ENCODE measurements around the gene NUDT22. TPM values are rescaled to one million over a fixed set of nuclear protein-coding genes. Genes with fewer than 3 reads are reported as not detected.

NUDT22 gene
- polyA plus RNA-seq, 2 of the 4 experiments (the other 2 are of a cell fraction): 21.5 to 33.2 TPM

DNA sequence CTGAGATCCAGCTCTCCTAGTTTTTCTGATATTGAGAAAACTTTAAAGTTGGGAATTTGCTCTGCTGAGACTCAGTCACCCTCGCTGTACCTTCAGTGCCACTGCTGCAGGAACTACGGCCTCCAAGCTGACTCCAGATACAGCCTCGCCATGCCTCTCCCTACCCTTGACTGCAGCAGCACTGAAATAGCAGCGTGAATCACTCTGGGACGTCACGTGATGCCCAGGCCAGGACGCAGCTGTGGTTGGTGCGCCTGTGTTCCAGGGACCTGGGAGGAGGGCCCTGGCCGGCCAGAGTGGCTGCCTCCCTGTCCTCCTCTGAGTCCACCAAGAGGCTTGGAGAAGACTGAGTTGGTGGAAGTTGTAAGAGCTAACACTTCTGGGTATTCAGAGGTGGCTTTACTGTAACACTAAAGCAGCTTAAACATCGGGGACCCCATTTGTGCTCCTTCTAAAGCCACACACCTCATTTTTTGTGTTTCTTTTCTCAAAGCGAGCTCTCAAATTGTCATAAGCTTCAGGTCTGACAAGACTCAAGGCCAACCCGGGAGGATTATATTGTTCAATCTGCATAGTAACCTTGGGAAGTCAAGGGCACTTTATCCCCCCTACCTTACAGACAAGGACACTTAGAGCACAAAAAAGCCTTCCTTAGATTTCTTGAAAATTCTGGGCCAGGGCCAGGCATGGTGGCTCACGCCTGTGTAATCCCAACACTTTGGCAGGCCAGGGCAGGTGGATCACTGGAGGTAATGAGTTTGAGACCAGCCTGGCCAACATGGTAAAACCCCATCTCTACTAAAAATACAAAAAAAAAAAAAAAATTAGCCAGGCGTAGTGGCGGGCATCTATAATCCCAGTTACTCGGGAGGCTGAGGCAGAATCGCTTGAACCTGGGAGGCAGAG, 44.3 kb upstream of the NUDT22 start:
- Histone ChIP-seq H3K9me3 (no peaks in the 10 kb centered on the region), H3K27ac (peak overlapping the region; percentile 74 to 82), H3K4me2 (peak overlapping the region; percentile 75), H3K4me1 (peaks cover 29% of the 10 kb centered on the region), H3K4me3 (no peak overlapping the region)
- ChIA-PET CTCF (interaction anchor here (0.7 to 2.5 kb wide), 9 partner anchors 8 to 174 kb away, joined by 3 to 10 read pairs (median 3); partner anchors contain the start of gene MACROD1), POLR2A (interaction anchor here (0.5 to 1.9 kb wide), 6 partner anchors 15 to 90 kb away, joined by 3 to 5 read pairs (median 3); partner anchors contain the start of genes MACROD1, NUDT22 and TRPT1)
- FAIRE-seq: peak; percentile 61
- peak; percentile 87 to 89 for DNase-seq (ENCODE audit: low read depth in 1 of 2, low spot score in 1 of 2)
- peak; percentile 60 to 68 for ATAC-seq
- WGBS (ENCODE audit: missing lambda C conversion rate): 58% methylated on average over 12 of the region's 17 CpGs
- TF ChIP-seq HOXB5 (CRISPR knock-in tag; IDR thresholded peaks at IDR 0.05) (no peak), CBX2 (IDR thresholded peaks at IDR 0.05; ENCODE audit: borderline replicate concordance, low read depth) (no peak), RNF2 (IDR thresholded peaks at IDR 0.05; ENCODE audit: borderline replicate concordance, low read depth) (no peak), EHF (CRISPR knock-in tag; IDR thresholded peaks at IDR 0.05) (no peak), HEYL (CRISPR knock-in tag; IDR thresholded peaks at IDR 0.05) (no peak), ZSCAN20 (CRISPR knock-in tag; IDR thresholded peaks at IDR 0.05) (0 out of 2 replicates have a peak, but pooled peaks have one; percentile 21), FOSL2 (IDR thresholded peaks at IDR 0.05) (peak; percentile 22; the same call in 1 of the 2 replicates), FOSL2 (CRISPR knock-in tag; IDR thresholded peaks at IDR 0.05) (peak; percentile 84), POLR2A (IDR thresholded peaks at IDR 0.05; ENCODE audit: low read length) (peak; percentile 91), FOXS1 (CRISPR knock-in tag; IDR thresholded peaks at IDR 0.05) (no peak), TP53 (CRISPR knock-in tag; IDR thresholded peaks at IDR 0.05) (no peak), ZFP36 (IDR thresholded peaks at IDR 0.05; ENCODE audit: borderline replicate concordance, partially characterized antibody) (no peak), ZC3H11A (IDR thresholded peaks at IDR 0.05) (no peak), HDAC2 (IDR thresholded peaks at IDR 0.05) (no peak), JUN (IDR thresholded peaks at IDR 0.05) (peak in 1 of 2 experiments; percentile 47; a peak in 1 of 5 replicates), SMC3 (IDR thresholded peaks at IDR 0.05) (no peak), RAD21 (conservative IDR thresholded peaks at IDR 0.05 in 1 of 2, IDR thresholded peaks at IDR 0.05 in 1 of 2) (no peak), RARB (CRISPR knock-in tag; IDR thresholded peaks at IDR 0.05) (no peak), HOXA7 (CRISPR knock-in tag; IDR thresholded peaks at IDR 0.05) (no peak), PHF8 (IDR thresholded peaks at IDR 0.05; ENCODE audit: borderline replicate concordance, low read depth) (no peak), RCOR1 (IDR thresholded peaks at IDR 0.05; ENCODE audit: low read depth, low read length) (no peak), CEBPB (IDR thresholded peaks at IDR 0.05) (no peak), SREBF2 (IDR thresholded peaks at IDR 0.05) (no peak), CBX8 (IDR thresholded peaks at IDR 0.05) (no peak)
- TF ChIP-seq, protein P1, sequence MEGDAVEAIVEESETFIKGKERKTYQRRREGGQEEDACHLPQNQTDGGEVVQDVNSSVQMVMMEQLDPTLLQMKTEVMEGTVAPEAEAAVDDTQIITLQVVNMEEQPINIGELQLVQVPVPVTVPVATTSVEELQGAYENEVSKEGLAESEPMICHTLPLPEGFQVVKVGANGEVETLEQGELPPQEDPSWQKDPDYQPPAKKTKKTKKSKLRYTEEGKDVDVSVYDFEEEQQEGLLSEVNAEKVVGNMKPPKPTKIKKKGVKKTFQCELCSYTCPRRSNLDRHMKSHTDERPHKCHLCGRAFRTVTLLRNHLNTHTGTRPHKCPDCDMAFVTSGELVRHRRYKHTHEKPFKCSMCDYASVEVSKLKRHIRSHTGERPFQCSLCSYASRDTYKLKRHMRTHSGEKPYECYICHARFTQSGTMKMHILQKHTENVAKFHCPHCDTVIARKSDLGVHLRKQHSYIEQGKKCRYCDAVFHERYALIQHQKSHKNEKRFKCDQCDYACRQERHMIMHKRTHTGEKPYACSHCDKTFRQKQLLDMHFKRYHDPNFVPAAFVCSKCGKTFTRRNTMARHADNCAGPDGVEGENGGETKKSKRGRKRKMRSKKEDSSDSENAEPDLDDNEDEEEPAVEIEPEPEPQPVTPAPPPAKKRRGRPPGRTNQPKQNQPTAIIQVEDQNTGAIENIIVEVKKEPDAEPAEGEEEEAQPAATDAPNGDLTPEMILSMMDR (IDR thresholded peaks at IDR 0.05): no peak
- TF ChIP-seq, protein P2, sequence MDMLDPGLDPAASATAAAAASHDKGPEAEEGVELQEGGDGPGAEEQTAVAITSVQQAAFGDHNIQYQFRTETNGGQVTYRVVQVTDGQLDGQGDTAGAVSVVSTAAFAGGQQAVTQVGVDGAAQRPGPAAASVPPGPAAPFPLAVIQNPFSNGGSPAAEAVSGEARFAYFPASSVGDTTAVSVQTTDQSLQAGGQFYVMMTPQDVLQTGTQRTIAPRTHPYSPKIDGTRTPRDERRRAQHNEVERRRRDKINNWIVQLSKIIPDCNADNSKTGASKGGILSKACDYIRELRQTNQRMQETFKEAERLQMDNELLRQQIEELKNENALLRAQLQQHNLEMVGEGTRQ (IDR thresholded peaks at IDR 0.05): peak; percentile 97
- TF ChIP-seq, protein P3, sequence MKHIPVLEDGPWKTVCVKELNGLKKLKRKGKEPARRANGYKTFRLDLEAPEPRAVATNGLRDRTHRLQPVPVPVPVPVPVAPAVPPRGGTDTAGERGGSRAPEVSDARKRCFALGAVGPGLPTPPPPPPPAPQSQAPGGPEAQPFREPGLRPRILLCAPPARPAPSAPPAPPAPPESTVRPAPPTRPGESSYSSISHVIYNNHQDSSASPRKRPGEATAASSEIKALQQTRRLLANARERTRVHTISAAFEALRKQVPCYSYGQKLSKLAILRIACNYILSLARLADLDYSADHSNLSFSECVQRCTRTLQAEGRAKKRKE (CRISPR knock-in tag; IDR thresholded peaks at IDR 0.05; ENCODE audit: low read depth): no peak
- TF ChIP-seq, protein P4, sequence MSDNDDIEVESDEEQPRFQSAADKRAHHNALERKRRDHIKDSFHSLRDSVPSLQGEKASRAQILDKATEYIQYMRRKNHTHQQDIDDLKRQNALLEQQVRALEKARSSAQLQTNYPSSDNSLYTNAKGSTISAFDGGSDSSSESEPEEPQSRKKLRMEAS (IDR thresholded peaks at IDR 0.05): peak; percentile 91
- TF ChIP-seq, protein P5, sequence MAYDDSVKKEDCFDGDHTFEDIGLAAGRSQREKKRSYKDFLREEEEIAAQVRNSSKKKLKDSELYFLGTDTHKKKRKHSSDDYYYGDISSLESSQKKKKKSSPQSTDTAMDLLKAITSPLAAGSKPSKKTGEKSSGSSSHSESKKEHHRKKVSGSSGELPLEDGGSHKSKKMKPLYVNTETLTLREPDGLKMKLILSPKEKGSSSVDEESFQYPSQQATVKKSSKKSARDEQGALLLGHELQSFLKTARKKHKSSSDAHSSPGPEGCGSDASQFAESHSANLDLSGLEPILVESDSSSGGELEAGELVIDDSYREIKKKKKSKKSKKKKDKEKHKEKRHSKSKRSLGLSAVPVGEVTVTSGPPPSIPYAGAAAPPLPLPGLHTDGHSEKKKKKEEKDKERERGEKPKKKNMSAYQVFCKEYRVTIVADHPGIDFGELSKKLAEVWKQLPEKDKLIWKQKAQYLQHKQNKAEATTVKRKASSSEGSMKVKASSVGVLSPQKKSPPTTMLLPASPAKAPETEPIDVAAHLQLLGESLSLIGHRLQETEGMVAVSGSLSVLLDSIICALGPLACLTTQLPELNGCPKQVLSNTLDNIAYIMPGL (CRISPR knock-in tag; IDR thresholded peaks at IDR 0.05; ENCODE audit: borderline replicate concordance): no peak
- TF ChIP-seq, protein P6, sequence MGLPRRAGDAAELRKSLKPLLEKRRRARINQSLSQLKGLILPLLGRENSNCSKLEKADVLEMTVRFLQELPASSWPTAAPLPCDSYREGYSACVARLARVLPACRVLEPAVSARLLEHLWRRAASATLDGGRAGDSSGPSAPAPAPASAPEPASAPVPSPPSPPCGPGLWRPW (IDR thresholded peaks at IDR 0.05): no peak
- TF ChIP-seq, protein P7, sequence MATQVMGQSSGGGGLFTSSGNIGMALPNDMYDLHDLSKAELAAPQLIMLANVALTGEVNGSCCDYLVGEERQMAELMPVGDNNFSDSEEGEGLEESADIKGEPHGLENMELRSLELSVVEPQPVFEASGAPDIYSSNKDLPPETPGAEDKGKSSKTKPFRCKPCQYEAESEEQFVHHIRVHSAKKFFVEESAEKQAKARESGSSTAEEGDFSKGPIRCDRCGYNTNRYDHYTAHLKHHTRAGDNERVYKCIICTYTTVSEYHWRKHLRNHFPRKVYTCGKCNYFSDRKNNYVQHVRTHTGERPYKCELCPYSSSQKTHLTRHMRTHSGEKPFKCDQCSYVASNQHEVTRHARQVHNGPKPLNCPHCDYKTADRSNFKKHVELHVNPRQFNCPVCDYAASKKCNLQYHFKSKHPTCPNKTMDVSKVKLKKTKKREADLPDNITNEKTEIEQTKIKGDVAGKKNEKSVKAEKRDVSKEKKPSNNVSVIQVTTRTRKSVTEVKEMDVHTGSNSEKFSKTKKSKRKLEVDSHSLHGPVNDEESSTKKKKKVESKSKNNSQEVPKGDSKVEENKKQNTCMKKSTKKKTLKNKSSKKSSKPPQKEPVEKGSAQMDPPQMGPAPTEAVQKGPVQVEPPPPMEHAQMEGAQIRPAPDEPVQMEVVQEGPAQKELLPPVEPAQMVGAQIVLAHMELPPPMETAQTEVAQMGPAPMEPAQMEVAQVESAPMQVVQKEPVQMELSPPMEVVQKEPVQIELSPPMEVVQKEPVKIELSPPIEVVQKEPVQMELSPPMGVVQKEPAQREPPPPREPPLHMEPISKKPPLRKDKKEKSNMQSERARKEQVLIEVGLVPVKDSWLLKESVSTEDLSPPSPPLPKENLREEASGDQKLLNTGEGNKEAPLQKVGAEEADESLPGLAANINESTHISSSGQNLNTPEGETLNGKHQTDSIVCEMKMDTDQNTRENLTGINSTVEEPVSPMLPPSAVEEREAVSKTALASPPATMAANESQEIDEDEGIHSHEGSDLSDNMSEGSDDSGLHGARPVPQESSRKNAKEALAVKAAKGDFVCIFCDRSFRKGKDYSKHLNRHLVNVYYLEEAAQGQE (IDR thresholded peaks at IDR 0.05): no peak
